HCT116 (cell line): ENCODE results near the gene MACROD1. TPM values are rescaled to one million over a fixed set of nuclear protein-coding genes. Genes with fewer than 3 reads are reported as not detected.

Source experiments
- ATAC-seq: fragments of 200-7000 bp; cut with Tn5 transposase; 2 replicates; pipeline ENCODE4 v1.9.1; 2020; ENCODE audit warnings: mild to moderate bottlenecking, moderate library complexity
- BruUV-seq: library from RNA; stranded (reverse); fragments of 400-500 nt; replicated peaks from 2 replicates; lab custom pipeline; 2021; lab: Mats Ljungman, UMichigan
- CTCF ChIA-PET: fragments of 300-600 bp; sonication (Branson Sonifier 250); formaldehyde crosslinking; loops from one replicate; lab custom pipeline; 2021; ENCODE audit warnings: antibody characterized with exemption; lab: Charles Lee
- POLR2A ChIA-PET: fragments of 300-600, 350-600 bp; sonication (Branson Sonifier 250); formaldehyde crosslinking; loops from one replicate; lab custom pipeline; 2021; ENCODE audit warnings: antibody characterized with exemption; lab: Charles Lee
- RAD21 ChIA-PET, 2 experiments: fragments of 300-600 bp; sonication (Branson Sonifier 250); formaldehyde crosslinking; loops; one replicate each; lab custom pipeline; 2023; ENCODE audit warnings: low total read pairs in 2 of 2; ENCODE audit not compliant: uncharacterized antibody in 2 of 2, unreplicated experiment in 2 of 2, low non-redundant PET in 1 of 2; lab: Charles Lee
- DNase-seq: peaks from one replicate; pipeline ENCODE4 v3.0.0-alpha.2; 2010; ENCODE audit warnings: low read depth, low spot score
- H2AFZ ChIP-seq: fragments of 200-600 bp; shearing (Covaris generic), sonication (generic); 2 replicates; pipeline ENCODE4 v1.6.1; 2017; ENCODE audit warnings: low read depth, mixed run types, mixed read lengths, antibody characterized with exemption, low read length; ENCODE audit not compliant: poor library complexity, severe bottlenecking
- H3K27ac ChIP-seq: 2 replicates; pipeline ENCODE4 v1.5.1; 2012; ENCODE audit warnings: low read depth, low read length
- H3K27me3 ChIP-seq: fragments of 200-600 bp; sonication (generic); 2 replicates; pipeline ENCODE4 v1.6.1; 2016; ENCODE audit warnings: mixed run types, low read length, mixed read lengths; ENCODE audit not compliant: insufficient read depth
- H3K36me3 ChIP-seq, 2 experiments: fragments of 200-500 bp in 1 of 2; fragments of 200-600 bp in 1 of 2; sonication (Bioruptor generic) in 1 of 2; sonication (generic) in 1 of 2; 2 replicates each; pipeline versions ENCODE4 v1.5.1 to v1.6.1; 2014 to 2016; ENCODE audit warnings: low read length in 2 of 2, inconsistent platforms in 1 of 2, mixed read lengths in 1 of 2, mixed run types in 1 of 2; ENCODE audit not compliant: insufficient read depth in 2 of 2, control insufficient read depth in 1 of 2
- H3K4me1 ChIP-seq, 2 experiments: fragments of 200-600 bp in 1 of 2; sonication (generic) in 1 of 2; 2 replicates each; pipeline versions ENCODE4 v1.5.1 to v1.6.1; 2012 to 2017; ENCODE audit warnings: low read length in 2 of 2, inconsistent platforms in 1 of 2, mild to moderate bottlenecking in 1 of 2, mixed read lengths in 1 of 2, mixed run types in 1 of 2, moderate library complexity in 1 of 2; ENCODE audit not compliant: insufficient read depth in 2 of 2, control insufficient read depth in 1 of 2
- H3K4me2 ChIP-seq: fragments of 200-600 bp; sonication (generic); 2 replicates; pipeline ENCODE4 v1.6.1; 2017; ENCODE audit warnings: mixed run types, low read length, mixed read lengths
- H3K4me3 ChIP-seq, 2 experiments: fragments of 200-600 bp in 1 of 2; sonication (generic) in 1 of 2; replicated peaks in 1 of 2; 2 replicates each; pipeline ENCODE4 v1.5.1; 2011 to 2016; ENCODE audit warnings: low read length in 2 of 2, control low read depth in 1 of 2, low read depth in 1 of 2, mild to moderate bottlenecking in 1 of 2, mixed read lengths in 1 of 2, mixed run types in 1 of 2
- H3K79me2 ChIP-seq: fragments of 200-600 bp; sonication (generic); 2 replicates; pipeline ENCODE4 v1.6.1; 2017; ENCODE audit warnings: mild to moderate bottlenecking, mixed run types, low read length, moderate library complexity, mixed read lengths; ENCODE audit not compliant: insufficient read depth
- H3K9ac ChIP-seq: fragments of 200-600 bp; sonication (generic); 2 replicates; pipeline ENCODE4 v1.6.1; 2016; ENCODE audit warnings: low read length, mixed read lengths
- H3K9me2 ChIP-seq: fragments of 200-600 bp; sonication (generic), shearing (Covaris generic); 2 replicates; pipeline ENCODE4 v1.6.1; 2017; ENCODE audit warnings: mixed run types, mild to moderate bottlenecking, moderate library complexity; ENCODE audit not compliant: insufficient read depth
- H3K9me3 ChIP-seq, 2 experiments: fragments of 200-500 bp in 1 of 2; fragments of 200-600 bp in 1 of 2; sonication (Bioruptor generic) in 1 of 2; sonication (generic) in 1 of 2; 2 replicates each; pipeline ENCODE4 v1.6.1; 2014 to 2017; ENCODE audit warnings: low read length in 2 of 2, mixed read lengths in 2 of 2, inconsistent platforms in 1 of 2, low read depth in 1 of 2, mild to moderate bottlenecking in 1 of 2, mixed run types in 1 of 2, moderate library complexity in 1 of 2; ENCODE audit not compliant: control insufficient read depth in 1 of 2, insufficient read depth in 1 of 2
- H4K20me1 ChIP-seq: fragments of 200-600 bp; sonication (generic), shearing (Covaris generic); 2 replicates; pipeline ENCODE4 v1.6.1; 2017; ENCODE audit warnings: mixed run types, mild to moderate bottlenecking, moderate library complexity; ENCODE audit not compliant: insufficient read depth
- CBX3 ChIP-seq: IDR thresholded peaks from 2 replicates; pipeline ENCODE4 v1.6.1; 2012; ENCODE audit warnings: low read depth
- CEBPB ChIP-seq: IDR thresholded peaks from 2 replicates; pipeline ENCODE4 v1.6.1; 2012; ENCODE audit warnings: low read depth
- EGR1 ChIP-seq: IDR thresholded peaks from 2 replicates; pipeline ENCODE4 v1.6.1; 2012; ENCODE audit warnings: low read depth
- EZH2 ChIP-seq: fragments of 200-600 bp; sonication (generic); IDR thresholded peaks from 2 replicates; pipeline ENCODE4 v1.6.1; 2017; ENCODE audit warnings: antibody characterized with exemption, mixed run types
- POLR2A ChIP-seq: IDR thresholded peaks from 2 replicates; pipeline ENCODE4 v1.7.0; 2011; ENCODE audit warnings: borderline replicate concordance; ENCODE audit not compliant: insufficient read depth, insufficient read length; ENCODE audit errors: extremely low read depth
- REST ChIP-seq: IDR thresholded peaks from 2 replicates; pipeline ENCODE4 v1.6.1; 2012; ENCODE audit warnings: low read depth
- TCF7L2 ChIP-seq: IDR thresholded peaks from 2 replicates; pipeline ENCODE4 v1.7.0; 2011; ENCODE audit warnings: borderline replicate concordance, inconsistent platforms; ENCODE audit not compliant: insufficient read depth, insufficient read length; ENCODE audit errors: extremely low read depth
- ZFX ChIP-seq: fragments of 450-650 bp; IDR thresholded peaks from 2 replicates; pipeline ENCODE4 v1.6.1; 2017
- intact Hi-C: fragments of 100-400 bp; cut with micrococcal nuclease; formaldehyde crosslinking; loops from 2 replicates; pipeline ENCODE4 v1.10.0; 2022
- total RNA-seq: library from RNA; stranded (reverse); gene quantifications from one replicate; pipeline ENCODE4 v1.2.1, GENCODE V29; 2021; ENCODE audit not compliant: unreplicated experiment
- TF ChIP-seq, protein P1 (sequence below): IDR thresholded peaks from 2 replicates; pipeline ENCODE4 v1.6.1; 2012

MACROD1 gene
- total RNA-seq, 1 experiment from 2014 or later = 61.1 TPM

- H3K27ac ChIP-seq = no peak overlapping the region
- no peak overlapping the region for H3K9ac ChIP-seq
- POLR2A ChIA-PET = no interaction called here
- H3K4me2 ChIP-seq = no peak overlapping the region
- ATAC-seq = no peak
- H3K27me3 ChIP-seq = no peaks in the 10 kb centered on the region
- CTCF ChIA-PET = no interaction called here
- H2AFZ ChIP-seq = no peak overlapping the region
- no peak for TF ChIP-seq CEBPB
- TF ChIP-seq EZH2 = no peak
- no peak for TF ChIP-seq REST
- TF ChIP-seq EGR1 = no peak
- TF ChIP-seq TCF7L2 = no peak
- TF ChIP-seq CBX3 = no peak
- no peak for TF ChIP-seq POLR2A
- no peaks in the 10 kb centered on the region for H3K9me3 ChIP-seq
- RAD21 ChIA-PET = no interaction called here
- no peaks in the 10 kb centered on the region for H4K20me1 ChIP-seq
- no TSS peak for BruUV-seq
- H3K4me1 ChIP-seq = no peaks in the 10 kb centered on the region
- intact Hi-C loops = no loop called here
- no peaks in the 10 kb centered on the region for H3K79me2 ChIP-seq
- no peak overlapping the region for H3K4me3 ChIP-seq
- H3K9me2 ChIP-seq = no peaks in the 10 kb centered on the region
- no peak for DNase-seq
- no peaks in the 10 kb centered on the region for H3K36me3 ChIP-seq
Observed at GRCh38 chr11:64114231-64114630, 51.7 kb downstream of the MACROD1 start.

GRCh38 chr11:64113462-64113780 lies 52.5 kb downstream of the MACROD1 start:
- Histone ChIP-seq H4K20me1 (no peaks in the 10 kb centered on the region), H3K79me2 (no peaks in the 10 kb centered on the region), H2AFZ (no peak overlapping the region), H3K9me2 (no peaks in the 10 kb centered on the region), H3K4me2 (no peak overlapping the region), H3K27ac (no peak overlapping the region), H3K9ac (no peak overlapping the region), H3K4me3 (no peak overlapping the region), H3K4me1 (no peaks in the 10 kb centered on the region), H3K27me3 (no peaks in the 10 kb centered on the region), H3K36me3 (no peaks in the 10 kb centered on the region), H3K9me3 (no peaks in the 10 kb centered on the region)
- intact Hi-C loops = no loop called here
- CTCF ChIA-PET = no interaction called here
- TF ChIP-seq EGR1 = no peak
- TF ChIP-seq ZFX = no peak
- TF ChIP-seq REST = no peak
- no peak for TF ChIP-seq CBX3
- TF ChIP-seq, protein P1, sequence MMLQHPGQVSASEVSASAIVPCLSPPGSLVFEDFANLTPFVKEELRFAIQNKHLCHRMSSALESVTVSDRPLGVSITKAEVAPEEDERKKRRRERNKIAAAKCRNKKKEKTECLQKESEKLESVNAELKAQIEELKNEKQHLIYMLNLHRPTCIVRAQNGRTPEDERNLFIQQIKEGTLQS = no peak
- DNase-seq (no peak), ATAC-seq (no peak)
- no TSS peak for BruUV-seq
- RAD21 ChIA-PET = no interaction called here
- POLR2A ChIA-PET = no interaction called here
